PC-3 (cell line): Measurements from ENCODE around the gene ASPDH. TPM values are rescaled to one million over a fixed set of nuclear protein-coding genes. Genes with fewer than 3 reads are reported as not detected.

Experiments
- ATAC-seq: fragments of 200-7000 bp; cut with Tn5 transposase; 2 replicates; pipeline ENCODE4 v1.9.1; 2020; ENCODE audit warnings: mild to moderate bottlenecking, moderate library complexity
- BruUV-seq: library from RNA; stranded (reverse); fragments of 400-500 nt; replicated peaks from 2 replicates; lab custom pipeline; 2021; lab: Mats Ljungman, UMichigan
- CTCF ChIA-PET: fragments of 300-600 bp; sonication (Branson Sonifier 250); formaldehyde crosslinking; loops from one replicate; lab custom pipeline; 2022; ENCODE audit warnings: antibody characterized with exemption; lab: Charles Lee
- POLR2A ChIA-PET: fragments of 300-600 bp; sonication (Branson Sonifier 250); formaldehyde crosslinking; loops from one replicate; lab custom pipeline; 2022; ENCODE audit warnings: antibody characterized with exemption; ENCODE audit not compliant: unreplicated experiment; lab: Charles Lee
- DNase-seq: peaks from one replicate; pipeline ENCODE4 v3.0.0-alpha.2; 2015
- H2AFZ ChIP-seq: fragments of 300-600 bp; sonication (generic); 2 replicates; pipeline ENCODE4 v1.6.0; 2016; ENCODE audit warnings: antibody characterized with exemption, low read length
- H3F3A ChIP-seq: fragments of 300-600 bp; sonication (generic); one replicate; pipeline ENCODE4 v1.6.0; 2017; ENCODE audit warnings: antibody characterized with exemption, low read length, control low read depth, mild to moderate bottlenecking; ENCODE audit not compliant: unreplicated experiment
- H3K27ac ChIP-seq: fragments of 300-600 bp; sonication (generic); 2 replicates; pipeline ENCODE4 v1.5.1; 2016; ENCODE audit warnings: mild to moderate bottlenecking, low read length
- H3K27me3 ChIP-seq: fragments of 300-600 bp; sonication (generic); 2 replicates; pipeline ENCODE4 v1.6.1; 2016; ENCODE audit warnings: low read length, mixed read lengths
- H3K36me3 ChIP-seq: fragments of 300-600 bp; sonication (generic); 2 replicates; pipeline ENCODE4 v1.6.1; 2016; ENCODE audit warnings: low read depth, mixed run types, low read length, mixed read lengths
- H3K4me1 ChIP-seq: fragments of 300-600 bp; sonication (generic); 2 replicates; pipeline ENCODE4 v1.5.1; 2016; ENCODE audit warnings: low read length; ENCODE audit not compliant: insufficient read depth
- H3K4me2 ChIP-seq: fragments of 300-600 bp; sonication (generic); 2 replicates; pipeline ENCODE4 v1.6.0; 2016; ENCODE audit warnings: low read length
- H3K4me3 ChIP-seq: fragments of 300-600 bp; sonication (generic); 2 replicates; pipeline ENCODE4 v1.5.1; 2016; ENCODE audit warnings: mild to moderate bottlenecking, low read length, mixed read lengths
- H3K79me2 ChIP-seq: fragments of 300-600 bp; sonication (generic); 2 replicates; pipeline ENCODE4 v1.6.1; 2017; ENCODE audit warnings: low read length, mixed read lengths
- H3K9ac ChIP-seq: fragments of 300-600 bp; sonication (generic); 2 replicates; pipeline ENCODE4 v1.6.0; 2016; ENCODE audit warnings: mild to moderate bottlenecking, low read length
- H3K9me2 ChIP-seq: fragments of 300-600 bp; sonication (generic); replicated peaks from 2 replicates; pipeline ENCODE4 v1.6.1; 2016; ENCODE audit warnings: mixed run types, low read length, mixed read lengths
- H3K9me3 ChIP-seq: fragments of 300-600 bp; sonication (generic); 2 replicates; pipeline ENCODE4 v1.6.1; 2016; ENCODE audit warnings: low read length, mixed read lengths
- H4K20me1 ChIP-seq: fragments of 300-600 bp; sonication (generic); 2 replicates; pipeline ENCODE4 v1.6.1; 2016; ENCODE audit warnings: low read length, mixed read lengths
- EZH2 ChIP-seq: fragments of 300-600 bp; sonication (generic); IDR thresholded peaks from one replicate; pipeline ENCODE4 v1.6.1; 2017; ENCODE audit warnings: antibody characterized with exemption, mild to moderate bottlenecking, low read length; ENCODE audit not compliant: unreplicated experiment
- EZH2phosphoT487 ChIP-seq: fragments of 300-600 bp; sonication (generic); IDR thresholded peaks from 2 replicates; pipeline ENCODE4 v1.6.1; 2018; ENCODE audit warnings: mild to moderate bottlenecking, antibody characterized with exemption, low read length, borderline replicate concordance
- intact Hi-C: fragments of 100-400 bp; cut with micrococcal nuclease; formaldehyde crosslinking; loops from 2 replicates; pipeline ENCODE4 v1.9.0; 2023
- total RNA-seq: library from RNA; depleted of rRNA; stranded (reverse); fragments of >200 nt; gene quantifications from 2 replicates; pipeline ENCODE4 v1.2.3, GENCODE V29; 2014
- TF ChIP-seq, protein P1 (sequence below): fragments of 300-600 bp; sonication (generic); conservative IDR thresholded peaks from 2 replicates; pipeline ENCODE4 v1.5.1; 2017; ENCODE audit warnings: antibody characterized with exemption, low read depth, mild to moderate bottlenecking, low read length

ASPDH gene
- total RNA-seq, 1 experiment from 2014 or later = not detected

DNA sequence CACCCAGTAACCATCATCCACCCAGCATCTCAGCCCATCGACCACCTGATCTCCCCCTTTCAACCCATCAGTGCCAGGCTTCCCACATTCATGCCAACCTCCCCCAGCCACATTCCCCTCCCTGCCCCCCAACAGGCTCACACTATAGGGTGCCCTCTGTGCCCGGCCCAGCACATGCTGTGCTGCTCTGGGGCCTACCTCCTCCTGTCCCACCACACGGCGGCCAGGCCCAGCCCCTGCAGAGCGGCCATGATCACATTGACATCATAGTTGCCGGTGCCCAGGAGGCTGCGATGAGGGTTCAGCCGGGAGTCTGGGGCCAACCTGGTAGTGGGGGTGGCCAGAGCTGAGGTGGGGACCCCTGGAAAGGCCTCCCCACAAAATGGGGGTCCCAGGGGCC is 6.3 kb downstream of the ASPDH start:
- Histone ChIP-seq H3K36me3 (no peaks in the 10 kb centered on the region), H3K4me1 (0 out of 2 replicates have a peak, but pooled peaks cover 7% of the 10 kb centered on the region), H3K9ac (no peak overlapping the region), H3K4me2 (no peak overlapping the region), H3K27me3 (no peaks in the 10 kb centered on the region), H3K27ac (no peak overlapping the region), H3K4me3 (no peak overlapping the region), H3F3A (no peaks in the 10 kb centered on the region), H3K9me3 (no peaks in the 10 kb centered on the region), H4K20me1 (no peaks in the 10 kb centered on the region), H3K9me2 (no peaks in the 10 kb centered on the region), H3K79me2 (0 out of 2 replicates have a peak, but pooled peaks cover 3% of the 10 kb centered on the region), H2AFZ (no peak overlapping the region)
- ChIA-PET CTCF (no interaction called here), POLR2A (no interaction called here)
- no TSS peak for BruUV-seq
- intact Hi-C loops = no loop called here
- TF ChIP-seq EZH2phosphoT487 = no peak
- TF ChIP-seq EZH2 = no peak
- TF ChIP-seq, protein P1, sequence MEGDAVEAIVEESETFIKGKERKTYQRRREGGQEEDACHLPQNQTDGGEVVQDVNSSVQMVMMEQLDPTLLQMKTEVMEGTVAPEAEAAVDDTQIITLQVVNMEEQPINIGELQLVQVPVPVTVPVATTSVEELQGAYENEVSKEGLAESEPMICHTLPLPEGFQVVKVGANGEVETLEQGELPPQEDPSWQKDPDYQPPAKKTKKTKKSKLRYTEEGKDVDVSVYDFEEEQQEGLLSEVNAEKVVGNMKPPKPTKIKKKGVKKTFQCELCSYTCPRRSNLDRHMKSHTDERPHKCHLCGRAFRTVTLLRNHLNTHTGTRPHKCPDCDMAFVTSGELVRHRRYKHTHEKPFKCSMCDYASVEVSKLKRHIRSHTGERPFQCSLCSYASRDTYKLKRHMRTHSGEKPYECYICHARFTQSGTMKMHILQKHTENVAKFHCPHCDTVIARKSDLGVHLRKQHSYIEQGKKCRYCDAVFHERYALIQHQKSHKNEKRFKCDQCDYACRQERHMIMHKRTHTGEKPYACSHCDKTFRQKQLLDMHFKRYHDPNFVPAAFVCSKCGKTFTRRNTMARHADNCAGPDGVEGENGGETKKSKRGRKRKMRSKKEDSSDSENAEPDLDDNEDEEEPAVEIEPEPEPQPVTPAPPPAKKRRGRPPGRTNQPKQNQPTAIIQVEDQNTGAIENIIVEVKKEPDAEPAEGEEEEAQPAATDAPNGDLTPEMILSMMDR = no peak
- DNase-seq = no peak
- ATAC-seq = no peak

DNA sequence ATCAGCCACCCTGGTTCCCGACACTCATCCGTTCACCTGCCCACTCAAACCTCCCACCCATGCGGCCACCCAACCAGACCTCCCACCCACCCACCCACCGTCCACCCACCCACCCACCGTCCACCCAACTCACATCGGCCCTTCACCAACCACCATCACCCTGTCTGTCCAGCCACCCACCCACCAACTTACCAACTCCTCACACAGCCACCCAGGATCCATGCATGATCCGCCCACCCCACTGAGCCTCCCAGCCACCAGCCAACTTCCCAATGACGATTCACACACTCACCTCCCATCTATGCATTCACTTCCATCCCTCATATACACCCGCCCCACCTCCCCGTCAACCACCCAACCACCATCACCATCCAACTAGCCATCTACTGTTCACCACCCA is 7.0 kb downstream of the ASPDH start:
- Histone ChIP-seq H3K4me1 (0 out of 2 replicates have a peak, but pooled peaks cover 7% of the 10 kb centered on the region), H3K9ac (no peak overlapping the region), H3K4me3 (no peak overlapping the region), H2AFZ (no peak overlapping the region), H3K27me3 (no peaks in the 10 kb centered on the region), H3F3A (no peaks in the 10 kb centered on the region), H3K9me2 (no peaks in the 10 kb centered on the region), H3K36me3 (no peaks in the 10 kb centered on the region), H3K4me2 (no peak overlapping the region), H3K27ac (no peak overlapping the region), H4K20me1 (no peaks in the 10 kb centered on the region), H3K79me2 (0 out of 2 replicates have a peak, but pooled peaks cover 3% of the 10 kb centered on the region), H3K9me3 (no peaks in the 10 kb centered on the region)
- no TSS peak for BruUV-seq
- DNase-seq (no peak), ATAC-seq (no peak)
- CTCF ChIA-PET = no interaction called here
- TF ChIP-seq EZH2phosphoT487 (no peak), EZH2 (no peak)
- TF ChIP-seq, protein P1 = no peak
- POLR2A ChIA-PET = no interaction called here
- intact Hi-C loops = no loop called here

DNA sequence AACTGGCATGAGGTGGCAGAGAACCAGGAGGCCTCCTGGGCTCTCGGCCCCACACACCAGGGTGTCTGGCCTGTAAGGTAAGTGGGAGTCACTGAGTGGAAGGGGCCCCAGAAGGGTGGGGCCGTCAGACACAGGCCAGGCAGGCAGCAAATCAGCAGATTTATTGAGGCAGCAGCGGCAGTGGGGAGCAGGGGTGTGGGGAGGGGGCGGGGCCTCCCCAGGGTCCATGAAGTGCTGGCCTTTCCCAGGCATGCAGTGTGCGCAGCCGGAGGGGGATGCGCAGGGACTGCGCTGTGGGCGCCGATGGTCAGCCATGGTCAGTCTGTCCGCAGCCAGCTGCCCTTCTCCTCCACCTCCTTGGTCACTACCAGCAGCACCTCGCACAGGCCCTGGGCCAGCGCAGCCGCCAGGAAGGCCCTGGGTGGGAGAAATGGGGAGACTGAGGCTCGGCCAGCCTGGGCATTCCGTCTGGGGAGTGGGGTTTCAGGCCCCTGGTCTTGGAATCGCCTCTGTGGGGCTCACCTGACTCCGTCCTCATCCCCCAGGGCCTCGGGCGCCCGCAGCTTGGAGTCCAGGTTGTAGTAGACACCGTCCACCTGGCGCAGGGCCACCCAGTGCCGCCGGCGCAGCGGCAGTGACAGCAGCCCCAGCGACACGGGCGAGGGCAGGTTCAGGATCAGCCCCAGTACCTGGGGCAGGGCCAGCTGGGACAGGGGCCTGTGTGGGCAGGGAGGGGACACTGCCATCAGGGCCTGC is 7.7 kb downstream of the ASPDH start:
- H3K9me2 ChIP-seq = no peaks in the 10 kb centered on the region
- BruUV-seq = no TSS peak
- H3K4me2 ChIP-seq = no peak overlapping the region
- no peak overlapping the region for H3K9ac ChIP-seq
- no peaks in the 10 kb centered on the region for H3K27me3 ChIP-seq
- 0 out of 2 replicates have a peak, but pooled peaks cover 3% of the 10 kb centered on the region for H3K79me2 ChIP-seq
- H3K4me3 ChIP-seq = no peak overlapping the region
- H2AFZ ChIP-seq = no peak overlapping the region
- DNase-seq (no peak), ATAC-seq (no peak)
- H3K27ac ChIP-seq = no peak overlapping the region
- H3F3A ChIP-seq = no peaks in the 10 kb centered on the region
- ChIA-PET CTCF (no interaction called here), POLR2A (no interaction called here)
- H4K20me1 ChIP-seq = no peaks in the 10 kb centered on the region
- H3K36me3 ChIP-seq = no peaks in the 10 kb centered on the region
- intact Hi-C loops = no loop called here
- TF ChIP-seq EZH2 = no peak
- TF ChIP-seq EZH2phosphoT487 = no peak
- TF ChIP-seq, protein P1 = no peak
- 0 out of 2 replicates have a peak, but pooled peaks cover 7% of the 10 kb centered on the region for H3K4me1 ChIP-seq
- no peaks in the 10 kb centered on the region for H3K9me3 ChIP-seq
